Naive thymus-derived CD4-positive, alpha-beta T cell (primary cell): ENCODE data around the gene PRR14. TPM values are rescaled to one million over a fixed set of nuclear protein-coding genes. Genes with fewer than 3 reads are reported as not detected.

ENCODE experiments used
- ATAC-seq: fragments of 150-1000 bp; cut with Tn5 transposase; 2 replicates; pipeline ENCODE4 v1.10.0; 2021; ENCODE audit warnings: mild to moderate bottlenecking, moderate library complexity
- CTCF ChIA-PET: fragments of 350-600 bp; sonication (Branson Sonifier 250); formaldehyde crosslinking; loops from one replicate; lab custom pipeline; 2021; ENCODE audit warnings: antibody characterized with exemption; lab: Charles Lee
- POLR2A ChIA-PET: fragments of 350-600 bp; sonication (Branson Sonifier 250); formaldehyde crosslinking; loops from one replicate; lab custom pipeline; 2021; ENCODE audit warnings: antibody characterized with exemption, inconsistent platforms; lab: Charles Lee
- DNase-seq, 9 donors: peaks; one replicate each; pipeline versions ENCODE4 v3.0.0 to v3.0.0-alpha.2; 2020 to 2022; ENCODE audit warnings: mixed read lengths in 1 of 9
- H3K27ac ChIP-seq: one replicate; pipeline ENCODE4 v1.7.0; 2013; ENCODE audit warnings: mild to moderate bottlenecking, low read depth, low read length, moderate library complexity
- H3K27me3 ChIP-seq, 2 donors: one replicate each; pipeline ENCODE4 v1.7.0; 2013; ENCODE audit warnings: low read length in 2 of 2, mild to moderate bottlenecking in 2 of 2, moderate library complexity in 2 of 2; ENCODE audit not compliant: control insufficient read depth in 2 of 2, insufficient read depth in 2 of 2
- H3K36me3 ChIP-seq, 3 experiments: 1 replicate in 2 of 3; 2 replicates in 1 of 3; pipeline ENCODE4 v1.7.0; 2013; ENCODE audit warnings: low read length in 3 of 3, mild to moderate bottlenecking in 3 of 3, moderate library complexity in 1 of 3; ENCODE audit not compliant: insufficient read depth in 3 of 3, control insufficient read depth in 2 of 3
- H3K4me1 ChIP-seq, 2 donors: one replicate each; pipeline ENCODE4 v1.7.0; 2013; ENCODE audit warnings: low read length in 2 of 2, mild to moderate bottlenecking in 2 of 2, moderate library complexity in 1 of 2; ENCODE audit not compliant: control insufficient read depth in 2 of 2, insufficient read depth in 2 of 2
- H3K4me3 ChIP-seq: 2 replicates; pipeline ENCODE4 v1.7.0; 2013; ENCODE audit warnings: mild to moderate bottlenecking, low read length
- H3K9me3 ChIP-seq, 3 experiments: 1 replicate in 2 of 3; 2 replicates in 1 of 3; pipeline ENCODE4 v1.7.0; 2013; ENCODE audit warnings: low read length in 3 of 3; ENCODE audit not compliant: control insufficient read depth in 2 of 3
- H3K27ac Mint-ChIP-seq, 9 donors: one replicate each; pipeline ENCODE4 v1.8.0; 2020 to 2022; ENCODE audit warnings: mixed read lengths in 9 of 9, mild to moderate bottlenecking in 8 of 9, moderate library complexity in 5 of 9, inconsistent platforms in 2 of 9
- H3K27me3 Mint-ChIP-seq, 5 donors: one replicate each; pipeline ENCODE4 v1.8.0; 2021 to 2022; ENCODE audit warnings: mixed read lengths in 5 of 5, mild to moderate bottlenecking in 1 of 5
- H3K36me3 Mint-ChIP-seq, 5 donors: one replicate each; pipeline ENCODE4 v1.8.0; 2020 to 2022; ENCODE audit warnings: mixed read lengths in 5 of 5, mild to moderate bottlenecking in 3 of 5, inconsistent platforms in 1 of 5
- H3K4me1 Mint-ChIP-seq, 7 donors: one replicate each; pipeline ENCODE4 v1.8.0; 2020 to 2022; ENCODE audit warnings: mixed read lengths in 7 of 7, mild to moderate bottlenecking in 3 of 7, inconsistent platforms in 1 of 7
- H3K4me3 Mint-ChIP-seq, 10 donors: one replicate each; pipeline ENCODE4 v1.8.0; 2020 to 2022; ENCODE audit warnings: mild to moderate bottlenecking in 10 of 10, mixed read lengths in 10 of 10, moderate library complexity in 6 of 10, inconsistent platforms in 2 of 10
- H3K9me3 Mint-ChIP-seq, 11 donors: one replicate each; pipeline ENCODE4 v1.8.0; 2020 to 2022; ENCODE audit warnings: mixed read lengths in 11 of 11, mild to moderate bottlenecking in 4 of 11, inconsistent platforms in 1 of 11, moderate library complexity in 1 of 11
- intact Hi-C, 2 donors: fragments of 100-400 bp; cut with micrococcal nuclease; formaldehyde crosslinking; loops; one replicate each; pipeline ENCODE4 v1.15.1; 2023
- polyA plus RNA-seq, 2 donors: library from polyadenylated mRNA; unstranded; fragments of 300-500 nt; fragmentation: Illumina TruSeq; gene quantifications; one replicate each; pipeline ENCODE4 v1.2.3, GENCODE V29; 2021
- total RNA-seq, 6 experiments: library from RNA in 5 of 6; stranded (reverse) in 5 of 6; gene quantifications; 1 replicate in 5 of 6; 2 replicates in 1 of 6; pipeline ENCODE4 v1.2.3 and lab custom pipeline; 2021 to 2026

Gene PRR14
- total and polyA plus RNA-seq, 7 experiments from 2014 or later, result 13.3 to 91.9 (median 69.4) TPM

DNA sequence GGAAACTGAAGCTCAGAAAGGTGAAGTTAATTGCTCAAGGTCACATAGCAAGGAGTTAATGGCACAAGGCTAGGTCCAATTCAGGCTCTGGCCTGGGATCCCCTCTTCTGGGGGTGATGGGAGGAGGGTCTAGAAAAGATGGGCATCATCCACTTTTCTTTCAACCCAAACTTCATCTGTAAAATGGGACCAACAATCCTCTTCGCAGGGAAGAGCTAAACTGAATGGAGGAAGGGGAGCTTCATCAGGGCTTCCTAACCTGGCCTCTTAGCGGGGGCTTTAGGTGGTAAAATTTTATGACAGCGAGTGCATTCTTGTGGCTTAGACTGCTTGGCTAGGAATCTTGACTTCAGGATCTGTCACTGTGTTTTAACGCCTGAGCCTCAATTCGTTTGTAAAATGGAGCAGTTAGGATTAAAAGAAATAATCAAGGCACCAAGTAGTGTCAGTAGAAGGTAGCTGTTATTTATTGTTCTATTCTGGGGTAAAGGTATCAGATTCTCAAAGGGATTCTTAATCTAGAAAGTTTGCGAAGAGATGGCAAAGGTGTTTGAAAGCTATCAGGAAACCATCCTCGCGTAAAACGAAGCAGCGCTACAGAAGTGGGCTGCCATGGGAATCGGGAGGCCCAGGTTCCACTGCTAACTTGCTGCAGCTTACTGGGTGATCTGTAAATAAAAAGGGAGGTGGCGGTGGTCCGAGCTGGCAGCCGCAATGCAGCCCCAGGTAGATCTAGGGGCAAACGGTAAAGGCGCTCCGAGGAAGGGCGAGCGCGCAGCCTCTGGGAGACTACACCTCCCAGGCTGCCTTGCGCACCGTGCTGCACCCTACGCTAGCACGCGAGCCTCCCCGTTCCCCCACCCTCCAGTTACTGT, 46.7 kb downstream of the PRR14 start:
- intact Hi-C loops, result loop anchor here (1.0 to 10.0 kb wide), 26 partner anchors 19 to 760 kb away; partner anchors contain the start of genes FBRS (in 2 of the 2), PHKG2 (in 2 of the 2), PRR14 (in 2 of the 2) and ZNF785 (in 2 of the 2)
- Histone ChIP-seq H3K4me3 (peak overlapping the region; percentile 86), H3K36me3 (peaks cover 7 to 23% (median 8%) of the 10 kb centered on the region in 3 experiments), H3K27me3 (no peaks in the 10 kb centered on the region), H3K4me1 (peaks cover 15 to 36% of the 10 kb centered on the region in 2 donors), H3K27ac (peak overlapping the region; percentile 99), H3K9me3 (no peaks in the 10 kb centered on the region)
- ATAC-seq, result peak; percentile 91
- Mint-ChIP-seq H3K36me3 (peaks cover 0 to 14% (median 3%) of the 10 kb centered on the region in 5 donors), H3K27ac (peak overlapping the region; percentile 99 to 100 (median 100)), H3K4me3 (peak overlapping the region; percentile 87 to 99 (median 97)), H3K27me3 (no peaks in the 10 kb centered on the region), H3K4me1 (peaks cover 24 to 49% (median 43%) of the 10 kb centered on the region in 7 donors), H3K9me3 (peaks cover 0 to 3% (median 0%) of the 10 kb centered on the region in 11 donors)
- no peak for DNase-seq
- POLR2A ChIA-PET, result interaction anchor here (0.6 to 6.2 kb wide), 25 partner anchors 8 to 890 kb away, joined by 3 to 113 read pairs (median 3); partner anchors contain the start of genes FBRS, FUS, KAT8 and PRR14
- CTCF ChIA-PET, result interaction anchor here (0.6 to 5.2 kb wide), 9 partner anchors 25 to 944 kb away, joined by 3 to 50 read pairs (median 3); partner anchors contain the start of genes DCTPP1, FBRS and PRR14

DNA sequence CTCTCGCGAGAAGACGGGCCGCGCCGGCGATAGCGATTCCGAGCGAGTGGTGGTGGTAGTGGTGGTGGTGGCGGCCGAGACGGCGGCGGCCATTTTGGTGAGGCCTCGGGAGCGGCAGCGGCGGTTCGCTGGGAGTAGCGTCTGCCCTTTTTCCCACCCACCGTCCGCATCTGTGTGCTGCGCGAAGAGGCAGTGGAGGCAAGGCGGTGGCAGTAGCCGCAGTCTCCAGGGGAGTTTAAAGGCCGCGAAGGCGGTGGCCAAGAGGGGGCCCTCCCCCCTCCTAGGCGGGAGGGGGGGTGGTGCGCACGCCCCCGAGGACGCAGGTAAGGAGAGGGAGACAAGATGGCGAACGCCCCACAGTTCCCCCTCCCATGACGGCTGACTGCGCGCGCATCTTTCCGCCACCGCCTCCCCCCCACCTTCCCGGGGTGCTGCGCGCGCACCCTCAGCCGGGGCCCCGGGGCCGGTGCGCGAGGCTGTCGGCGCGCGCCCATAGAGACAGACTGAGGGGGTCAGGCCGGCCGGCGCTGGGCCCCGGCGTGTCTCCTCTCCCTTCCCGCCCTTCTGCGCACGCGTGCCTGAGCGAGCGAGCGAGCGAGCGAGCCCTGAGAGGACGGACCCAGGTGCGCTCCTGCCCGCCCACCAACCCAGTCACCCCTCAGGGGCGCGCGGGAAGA, 47.5 kb downstream of the PRR14 start:
- no peaks in the 10 kb centered on the region for H3K27me3 Mint-ChIP-seq
- Histone ChIP-seq H3K27ac (peak overlapping the region; percentile 99), H3K9me3 (no peaks in the 10 kb centered on the region), H3K27me3 (no peaks in the 10 kb centered on the region), H3K4me3 (peak overlapping the region; percentile 86), H3K36me3 (peaks cover 7 to 29% (median 8%) of the 10 kb centered on the region in 3 experiments), H3K4me1 (peaks cover 15 to 35% of the 10 kb centered on the region in 2 donors)
- peak overlapping the region; percentile 87 to 99 (median 97) for H3K4me3 Mint-ChIP-seq
- peaks cover 26 to 48% (median 41%) of the 10 kb centered on the region in 7 donors for H3K4me1 Mint-ChIP-seq
- DNase-seq (peak; percentile 98 to 100 (median 99)), ATAC-seq (peak; percentile 86)
- peaks cover 0 to 3% (median 0%) of the 10 kb centered on the region in 11 donors for H3K9me3 Mint-ChIP-seq
- intact Hi-C loops, result loop anchor here (1.0 to 10.0 kb wide), 26 partner anchors 19 to 759 kb away; partner anchors contain the start of genes FBRS (in 2 of the 2), PHKG2 (in 2 of the 2), PRR14 (in 2 of the 2) and ZNF785 (in 2 of the 2)
- ChIA-PET POLR2A (interaction anchor here (0.6 to 6.2 kb wide), 13 partner anchors 11 to 738 kb away, joined by 3 to 113 read pairs (median 4); partner anchors contain the start of genes FBRS, FUS, PRR14 and ZNF688), CTCF (interaction anchor here (0.6 to 5.2 kb wide), 6 partner anchors 26 to 268 kb away, joined by 3 to 50 read pairs (median 4); partner anchors contain the start of genes DCTPP1 and FBRS)
- H3K27ac Mint-ChIP-seq, result peak overlapping the region; percentile 99 to 100 (median 100)
- H3K36me3 Mint-ChIP-seq, result peaks cover 3 to 18% (median 4%) of the 10 kb centered on the region in 5 donors

DNA sequence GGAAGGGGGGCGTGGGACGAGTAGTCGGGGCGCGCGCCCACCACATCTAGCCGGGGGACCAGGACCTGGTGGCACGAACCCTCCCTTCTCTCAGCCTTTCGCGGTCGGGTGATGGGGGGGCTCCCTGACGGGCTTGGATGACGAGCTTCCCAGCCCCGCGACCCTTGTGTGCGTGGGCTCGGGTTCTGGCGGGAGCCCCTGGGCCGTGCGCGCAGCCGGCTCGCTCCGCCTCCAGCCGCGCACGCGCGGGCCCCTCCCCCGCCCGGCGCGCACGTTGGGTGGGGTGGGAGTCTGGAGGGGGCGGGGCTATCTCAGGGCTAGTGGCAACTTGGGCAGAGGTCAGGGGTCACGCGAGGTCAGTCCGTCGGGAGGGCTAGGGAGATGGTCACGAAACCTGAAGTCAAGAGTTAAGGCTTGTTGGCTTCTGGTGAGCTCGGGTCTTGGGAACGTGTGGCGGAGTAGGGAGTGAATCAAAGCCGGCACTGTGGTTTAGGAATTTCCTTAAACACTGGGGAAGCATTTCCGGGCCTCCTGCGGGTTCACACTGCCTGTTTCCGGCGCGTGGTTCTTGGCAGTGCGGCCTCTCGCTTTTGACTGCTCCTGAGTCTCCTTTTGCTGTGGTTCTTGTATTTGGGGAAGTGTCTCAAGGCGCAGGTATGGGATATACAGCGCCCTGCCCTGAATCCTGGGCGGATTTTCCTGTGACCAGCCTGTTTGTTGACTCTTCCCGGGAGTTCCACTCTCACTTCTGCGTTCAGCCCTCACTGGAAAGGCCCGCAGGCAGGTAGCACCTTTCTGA, 48.3 kb downstream of the PRR14 start, which contains the start of gene SRCAP:
TSS of gene SRCAP (plus strand) at position 356 of the 799 bp plus-strand sequence. CDS start 1,654 bp downstream, outside the sequence.
- peak within 1 kb of the TSS; percentile 99 to 100 (median 100) for H3K27ac Mint-ChIP-seq
- H3K36me3 Mint-ChIP-seq, result peaks cover 3 to 20% (median 4%) of the 10 kb centered on the region in 5 donors
- peaks cover 15 to 27% of the 10 kb centered on the region in 2 donors for H3K4me1 ChIP-seq
- H3K4me3 Mint-ChIP-seq, result peak within 1 kb of the TSS; percentile 87 to 99 (median 98)
- peak in 8 of 9 donors; percentile 71 to 91 (median 78) for DNase-seq
- H3K4me3 ChIP-seq, result peak within 1 kb of the TSS; percentile 86
- intact Hi-C loops, result loop anchor here (1.0 to 10.0 kb wide), 26 partner anchors 18 to 758 kb away; partner anchors contain the start of genes FBRS (in 2 of the 2), PHKG2 (in 2 of the 2), PRR14 (in 2 of the 2) and ZNF785 (in 2 of the 2)
- ATAC-seq, result peak; percentile 44
- CTCF ChIA-PET, result interaction anchor here (0.7 kb wide), 1 partner anchor 41 kb away, joined by 3 read pairs; the partner anchor contains the start of gene FBRS
- no peaks in the 10 kb centered on the region for H3K27me3 Mint-ChIP-seq
- peak within 1 kb of the TSS; percentile 99 for H3K27ac ChIP-seq
- H3K4me1 Mint-ChIP-seq, result peaks cover 20 to 42% (median 34%) of the 10 kb centered on the region in 7 donors
- H3K9me3 Mint-ChIP-seq, result peaks cover 0 to 3% (median 0%) of the 10 kb centered on the region in 11 donors
- peaks cover 10 to 36% (median 11%) of the 10 kb centered on the region in 3 experiments for H3K36me3 ChIP-seq
- POLR2A ChIA-PET, result interaction anchor here (0.6 to 6.2 kb wide), 8 partner anchors 10 to 1170 kb away, joined by 3 to 113 read pairs (median 4); partner anchors contain the start of gene FBRS
- H3K27me3 ChIP-seq, result no peaks in the 10 kb centered on the region
- H3K9me3 ChIP-seq, result no peaks in the 10 kb centered on the region

DNA sequence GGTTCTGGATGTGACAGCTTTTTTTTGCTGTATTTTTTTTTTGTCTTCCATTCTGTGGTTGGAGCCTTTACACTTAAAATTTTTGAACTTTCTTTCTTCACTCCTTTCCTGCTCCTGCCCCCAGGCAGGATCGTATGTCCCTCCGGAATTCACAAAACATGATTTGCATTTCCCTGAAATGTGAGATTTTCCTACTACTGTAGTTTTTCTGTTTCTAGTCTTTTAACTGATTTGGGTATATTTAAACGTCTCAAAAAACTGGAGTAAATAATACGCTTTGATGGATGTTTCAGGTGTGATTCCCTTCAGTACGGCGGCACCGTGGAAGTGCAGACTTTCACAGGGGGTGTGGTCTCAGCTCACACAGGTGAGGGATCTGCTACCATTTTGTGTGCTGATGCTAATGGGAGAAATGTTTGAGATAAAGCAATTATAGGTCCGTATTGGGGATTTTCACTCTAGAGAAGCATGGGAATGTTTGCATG, 48.9 kb downstream of the PRR14 start:
- CTCF ChIA-PET, result no interaction called here

DNA sequence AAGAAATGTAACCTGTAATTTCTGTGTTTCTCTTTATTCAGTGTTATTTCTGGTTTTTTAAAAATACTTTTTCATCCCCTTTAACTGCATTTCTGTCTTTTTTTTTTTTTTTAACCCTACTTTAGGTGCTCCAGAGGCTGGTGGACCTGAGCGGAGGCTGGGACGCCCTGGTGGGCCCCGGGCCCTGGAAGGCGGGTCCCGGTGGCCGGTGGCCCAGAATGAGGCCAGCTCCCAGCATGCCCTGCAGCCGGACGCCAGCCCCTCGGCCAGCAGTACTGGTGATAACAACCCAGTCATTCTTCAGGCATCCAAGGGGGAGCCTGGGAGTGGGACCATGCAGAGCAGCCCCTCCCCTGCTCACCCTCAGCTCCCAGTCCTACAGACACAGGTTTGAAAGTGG, 49.7 kb downstream of the PRR14 start:
- no peaks in the 10 kb centered on the region for H3K9me3 ChIP-seq
- peak overlapping the region in 4 of 9 donors; percentile 48 to 100 (median 98) for H3K27ac Mint-ChIP-seq
- peak overlapping the region in 7 of 10 donors; percentile 87 to 99 (median 99) for H3K4me3 Mint-ChIP-seq
- peaks cover 3 to 23% (median 4%) of the 10 kb centered on the region in 5 donors for H3K36me3 Mint-ChIP-seq
- DNase-seq (no peak), ATAC-seq (no peak)
- H3K9me3 Mint-ChIP-seq, result peaks cover 0 to 3% (median 0%) of the 10 kb centered on the region in 11 donors
- intact Hi-C loops, result no loop called here
- no peak overlapping the region for H3K4me3 ChIP-seq
- CTCF ChIA-PET, result no interaction called here
- H3K27ac ChIP-seq, result no peak overlapping the region
- no peaks in the 10 kb centered on the region for H3K27me3 Mint-ChIP-seq
- POLR2A ChIA-PET, result interaction anchor here (0.7 to 2.4 kb wide), 4 partner anchors 9 to 115 kb away, joined by 3 to 10 read pairs (median 4); partner anchors contain the start of gene ZNF785
- no peaks in the 10 kb centered on the region for H3K27me3 ChIP-seq
- peaks cover 15 to 49% (median 20%) of the 10 kb centered on the region in 3 experiments for H3K36me3 ChIP-seq
- peaks cover 15 to 27% of the 10 kb centered on the region in 2 donors for H3K4me1 ChIP-seq
- H3K4me1 Mint-ChIP-seq, result peaks cover 19 to 39% (median 29%) of the 10 kb centered on the region in 7 donors

More for the DNA sequence above, 48.9 kb downstream of the PRR14 start:
- peaks cover 15 to 42% (median 17%) of the 10 kb centered on the region in 3 experiments for H3K36me3 ChIP-seq
- H3K9me3 Mint-ChIP-seq, result peaks cover 0 to 3% (median 0%) of the 10 kb centered on the region in 11 donors
- no peaks in the 10 kb centered on the region for H3K9me3 ChIP-seq
- peak overlapping the region; percentile 95 to 100 (median 99) for H3K27ac Mint-ChIP-seq
- intact Hi-C loops, result loop anchor here in 1 of 2 donors (2.0 to 10.0 kb wide), 8 partner anchors 17 to 758 kb away; partner anchors contain the start of genes ARMC5, FUS, SETD1A and TBX6
- DNase-seq (no peak), ATAC-seq (no peak)
- no peaks in the 10 kb centered on the region for H3K27me3 ChIP-seq
- peaks cover 3 to 23% (median 4%) of the 10 kb centered on the region in 5 donors for H3K36me3 Mint-ChIP-seq
- H3K4me3 ChIP-seq, result peak overlapping the region; percentile 86
- POLR2A ChIA-PET, result interaction anchor here (1.0 to 2.4 kb wide), 3 partner anchors 10 to 114 kb away, joined by 3 to 10 read pairs (median 5); partner anchors contain the start of gene ZNF785
- peaks cover 19 to 40% (median 32%) of the 10 kb centered on the region in 7 donors for H3K4me1 Mint-ChIP-seq
- peak overlapping the region; percentile 99 for H3K27ac ChIP-seq
- no peaks in the 10 kb centered on the region for H3K27me3 Mint-ChIP-seq
- H3K4me1 ChIP-seq, result peaks cover 15 to 27% of the 10 kb centered on the region in 2 donors
- peak overlapping the region; percentile 87 to 99 (median 98) for H3K4me3 Mint-ChIP-seq
